Suprapubic skin (tissue), 3 donors: ENCODE results near the gene GSG1L.

Experiments
- POLR2A ChIP-seq, 2 donors: fragments of 450-650 bp; IDR thresholded peaks; one replicate each; pipeline ENCODE4 v1.6.1; 2017; ENCODE audit warnings: antibody characterized with exemption in 2 of 2, mild to moderate bottlenecking in 2 of 2, moderate library complexity in 2 of 2
- TF ChIP-seq, protein P1 (sequence below), 2 donors: fragments of 200-600 bp in 1 of 2; fragments of 450-650 bp in 1 of 2; sonication (generic) in 1 of 2; IDR thresholded peaks; one replicate each; pipeline ENCODE4 v1.5.1; 2016 to 2019; ENCODE audit warnings: antibody characterized with exemption in 2 of 2, mild to moderate bottlenecking in 1 of 2, moderate library complexity in 1 of 2

DNA sequence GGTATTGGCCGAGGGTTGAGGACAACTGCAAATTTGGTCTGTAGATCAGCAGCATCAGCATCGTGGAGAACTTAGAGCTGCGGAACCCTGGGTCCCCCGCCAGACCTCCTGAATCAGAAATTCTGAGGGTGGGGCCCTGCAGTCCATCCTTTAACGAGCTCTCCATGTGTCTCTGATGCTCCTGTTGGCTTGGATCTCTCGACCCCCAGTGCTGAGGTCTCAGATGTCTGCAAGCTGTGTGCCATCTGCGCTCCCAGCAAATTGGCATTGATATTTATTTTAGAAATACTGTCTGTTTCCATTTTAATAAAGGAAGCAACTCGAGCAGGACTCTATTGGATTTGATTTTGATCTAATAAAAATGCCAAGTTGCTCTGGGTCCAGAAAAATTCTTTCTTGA is 263.6 kb downstream of the GSG1L start:
- TF ChIP-seq, protein P1, sequence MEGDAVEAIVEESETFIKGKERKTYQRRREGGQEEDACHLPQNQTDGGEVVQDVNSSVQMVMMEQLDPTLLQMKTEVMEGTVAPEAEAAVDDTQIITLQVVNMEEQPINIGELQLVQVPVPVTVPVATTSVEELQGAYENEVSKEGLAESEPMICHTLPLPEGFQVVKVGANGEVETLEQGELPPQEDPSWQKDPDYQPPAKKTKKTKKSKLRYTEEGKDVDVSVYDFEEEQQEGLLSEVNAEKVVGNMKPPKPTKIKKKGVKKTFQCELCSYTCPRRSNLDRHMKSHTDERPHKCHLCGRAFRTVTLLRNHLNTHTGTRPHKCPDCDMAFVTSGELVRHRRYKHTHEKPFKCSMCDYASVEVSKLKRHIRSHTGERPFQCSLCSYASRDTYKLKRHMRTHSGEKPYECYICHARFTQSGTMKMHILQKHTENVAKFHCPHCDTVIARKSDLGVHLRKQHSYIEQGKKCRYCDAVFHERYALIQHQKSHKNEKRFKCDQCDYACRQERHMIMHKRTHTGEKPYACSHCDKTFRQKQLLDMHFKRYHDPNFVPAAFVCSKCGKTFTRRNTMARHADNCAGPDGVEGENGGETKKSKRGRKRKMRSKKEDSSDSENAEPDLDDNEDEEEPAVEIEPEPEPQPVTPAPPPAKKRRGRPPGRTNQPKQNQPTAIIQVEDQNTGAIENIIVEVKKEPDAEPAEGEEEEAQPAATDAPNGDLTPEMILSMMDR (IDR thresholded peaks at IDR 0.05), result no peak
- no peak for TF ChIP-seq POLR2A (IDR thresholded peaks at IDR 0.05)
